ENCODE results near the gene RPS15A.

RPS15A gene

DNA sequence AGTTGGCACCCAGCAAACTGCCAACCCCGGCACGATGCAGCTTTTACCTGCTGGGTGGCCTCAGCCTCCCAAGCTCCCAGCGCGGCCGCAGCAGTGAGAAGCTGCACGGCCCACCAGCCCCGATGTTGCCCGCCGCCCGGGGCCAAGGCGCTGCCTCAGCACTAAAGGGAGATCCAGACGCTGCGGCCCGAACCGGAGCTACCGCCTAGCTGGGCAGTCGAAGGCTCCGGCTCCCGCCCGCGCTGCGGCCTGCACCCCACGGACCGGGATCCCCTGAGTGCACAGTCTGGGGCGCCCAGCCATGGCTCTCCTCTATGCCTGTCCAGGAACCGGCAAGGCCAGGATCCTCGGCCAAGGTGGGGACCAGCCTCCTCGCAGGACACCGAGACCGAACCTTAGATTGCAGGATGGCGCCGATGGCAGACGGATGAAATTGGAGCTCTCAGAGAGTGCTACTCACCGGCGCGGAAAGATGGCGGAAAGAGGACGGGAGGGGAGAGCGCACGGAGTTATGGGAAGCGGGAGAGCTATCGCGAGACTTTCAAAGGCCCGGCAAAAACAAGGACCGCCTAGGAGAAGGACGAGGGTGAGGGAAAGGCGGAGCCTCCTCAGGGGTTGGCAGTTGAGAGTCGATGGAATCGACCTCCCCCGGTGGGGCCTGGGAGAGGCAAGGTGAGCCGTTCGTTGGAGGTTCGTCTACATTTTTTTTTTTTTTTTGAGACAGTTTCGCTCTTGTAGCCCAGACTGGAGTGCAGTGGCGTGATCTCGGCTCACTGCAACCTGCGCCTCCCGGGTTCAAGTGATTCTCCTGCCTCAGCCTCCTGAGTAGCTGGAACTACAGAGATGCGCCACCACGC is at the start of gene RPS15A:
RPS15A (minus strand) TSS at position 485 of the 857 bp plus-strand sequence. CDS start 1,221 bp downstream, outside the sequence.
- DNase-seq: peak; percentile 96

DNA sequence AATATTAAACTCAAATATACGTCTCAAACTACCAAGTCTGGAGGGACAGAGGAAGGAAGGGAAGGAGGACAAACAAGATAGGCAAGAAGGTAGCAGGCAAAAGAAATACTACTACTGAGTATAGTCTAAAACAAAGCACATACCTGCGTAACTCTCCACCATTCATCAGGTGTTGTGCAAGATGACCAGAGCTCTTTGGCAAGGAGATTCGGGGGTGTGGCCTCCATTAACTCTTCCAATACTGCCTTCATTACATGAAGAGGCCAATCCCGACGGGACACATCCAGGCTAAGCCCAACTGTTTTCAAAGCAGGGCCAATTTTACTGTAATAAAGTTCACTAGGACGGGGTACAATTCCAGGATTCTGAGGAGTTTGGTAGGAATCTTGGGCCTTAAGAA is 49.4 kb upstream of the RPS15A start:
- no peak for DNase-seq

DNA sequence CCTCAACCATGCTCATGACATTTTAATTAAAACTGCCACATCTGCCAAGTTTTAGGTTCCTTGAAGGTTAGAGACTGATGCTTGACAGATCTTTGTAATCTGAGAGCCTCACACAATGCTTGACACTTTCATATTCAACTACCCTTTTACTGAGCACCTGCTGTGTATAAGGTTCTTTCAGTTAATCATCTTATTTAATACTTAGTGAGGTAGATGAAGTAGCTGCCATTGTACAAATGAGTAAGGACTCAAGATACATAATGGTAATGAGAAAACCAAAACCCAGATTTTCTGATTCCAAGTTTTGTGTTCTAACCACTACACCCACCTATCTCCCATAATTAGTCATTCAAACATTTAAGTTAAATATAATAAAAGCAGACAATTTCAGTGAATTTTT is 46.6 kb upstream of the RPS15A start:
- no peak for DNase-seq

DNA sequence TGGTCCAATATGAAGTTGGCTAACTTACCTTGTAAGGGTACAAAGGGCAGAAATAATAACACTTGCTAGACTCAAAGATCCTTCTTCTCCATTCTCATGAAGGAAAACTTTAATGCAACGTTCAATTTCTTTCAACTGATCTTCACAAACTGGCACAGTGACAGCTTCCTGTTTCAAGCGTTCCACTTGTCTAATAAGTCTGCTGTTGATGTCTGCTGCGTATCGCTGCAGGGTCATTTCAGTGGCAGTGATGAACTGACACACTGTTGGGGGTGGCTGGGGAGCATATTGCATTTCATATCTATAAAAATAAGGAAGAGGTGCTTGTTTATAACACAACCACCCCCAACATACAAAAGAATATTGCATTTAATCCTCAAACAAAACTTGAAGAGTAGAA is 44.7 kb upstream of the RPS15A start:
- no peak for DNase-seq

DNA sequence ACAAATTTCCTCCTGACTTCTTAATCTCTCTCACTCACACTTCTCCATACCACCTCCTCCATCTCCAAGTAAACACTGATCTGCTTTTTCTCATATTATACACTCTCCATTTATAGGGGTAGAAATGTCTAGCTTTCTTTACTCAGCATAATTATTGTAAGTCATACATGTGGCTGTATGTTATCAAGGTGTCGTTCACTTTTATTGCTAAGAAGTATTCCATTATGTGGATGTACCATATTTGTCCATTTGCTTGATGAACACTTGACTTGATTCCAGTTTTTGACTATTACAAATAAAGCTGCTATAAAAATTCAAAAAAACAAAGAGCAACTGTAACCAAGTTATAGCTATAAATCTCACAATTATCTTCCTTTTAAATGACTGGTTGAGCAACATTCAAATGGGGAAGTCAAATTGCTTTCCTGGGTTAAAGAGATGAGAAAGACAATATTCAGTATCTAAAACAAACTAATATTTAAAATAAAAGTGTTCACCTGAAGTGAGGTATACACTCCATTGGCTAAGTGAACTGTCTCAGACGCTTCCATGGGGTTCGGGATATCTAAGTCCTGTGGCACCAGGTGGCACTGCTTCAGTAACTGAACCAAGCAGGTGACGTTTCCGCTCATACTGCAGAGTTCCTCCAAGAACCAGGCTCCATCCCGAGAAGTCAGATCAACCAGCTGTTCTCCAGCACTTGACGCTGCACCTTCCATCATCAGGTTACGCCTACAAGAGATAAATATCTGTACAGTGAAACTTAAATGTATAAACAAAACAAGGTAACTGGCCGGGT is 43.8 kb upstream of the RPS15A start:
- DNase-seq: no peak

DNA sequence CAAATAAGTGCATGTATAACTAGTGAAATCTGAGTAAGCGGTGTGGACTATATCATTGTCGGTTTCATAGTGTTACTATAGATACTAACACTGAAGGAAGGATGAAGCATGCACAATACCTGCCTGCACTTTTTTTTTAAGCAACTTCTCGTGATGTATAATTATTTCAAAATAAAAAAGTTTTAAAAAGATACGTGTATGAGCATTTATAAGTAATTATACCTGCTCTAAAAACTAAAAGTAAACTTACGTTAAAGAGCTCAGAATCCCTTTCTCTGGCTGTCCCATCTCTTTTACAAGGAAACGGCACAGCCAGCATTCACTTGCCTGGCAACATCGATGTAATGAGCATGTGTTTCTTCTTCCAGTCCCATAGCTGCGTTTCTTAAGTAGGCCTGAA is 42.5 kb upstream of the RPS15A start:
- no peak for DNase-seq

DNA sequence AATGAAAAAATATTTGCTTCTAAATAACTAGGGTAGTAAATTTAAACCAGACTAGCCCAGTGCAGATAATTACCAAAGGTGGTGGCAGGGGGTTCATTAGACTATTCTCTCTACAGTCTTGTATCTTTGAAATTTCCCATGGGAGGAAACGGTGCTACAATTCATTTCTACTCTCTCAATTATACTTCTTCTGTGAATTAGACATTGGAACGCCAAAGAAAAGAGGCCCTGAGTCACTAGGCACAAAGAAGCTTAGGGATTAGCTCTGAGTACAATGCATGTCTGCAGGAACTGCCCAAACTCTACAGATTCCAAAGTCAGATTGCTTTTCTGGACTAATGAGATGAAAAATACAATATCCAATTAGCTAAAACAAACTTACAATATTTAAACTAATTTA is 41.9 kb upstream of the RPS15A start:
- DNase-seq: no peak

DNA sequence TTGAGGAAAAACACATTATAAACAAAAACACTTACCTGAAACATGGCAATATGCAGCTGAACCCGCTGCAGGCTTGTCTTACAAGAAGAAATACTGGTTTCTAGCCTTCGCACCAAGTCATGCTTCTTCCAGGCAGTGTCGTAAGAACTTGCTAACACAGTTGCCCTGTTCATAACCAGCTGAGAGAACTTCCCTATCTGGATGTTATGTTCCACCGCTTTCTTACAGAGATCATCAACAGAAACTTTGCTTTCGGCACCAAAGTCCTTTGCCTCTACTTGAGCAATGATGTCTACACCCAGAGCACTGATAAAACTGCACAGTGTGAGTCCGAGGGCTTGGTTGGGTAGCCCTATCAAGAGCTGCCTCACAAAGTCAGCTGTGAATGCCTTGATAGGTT is 39.1 kb upstream of the RPS15A start:
- no peak for DNase-seq

DNA sequence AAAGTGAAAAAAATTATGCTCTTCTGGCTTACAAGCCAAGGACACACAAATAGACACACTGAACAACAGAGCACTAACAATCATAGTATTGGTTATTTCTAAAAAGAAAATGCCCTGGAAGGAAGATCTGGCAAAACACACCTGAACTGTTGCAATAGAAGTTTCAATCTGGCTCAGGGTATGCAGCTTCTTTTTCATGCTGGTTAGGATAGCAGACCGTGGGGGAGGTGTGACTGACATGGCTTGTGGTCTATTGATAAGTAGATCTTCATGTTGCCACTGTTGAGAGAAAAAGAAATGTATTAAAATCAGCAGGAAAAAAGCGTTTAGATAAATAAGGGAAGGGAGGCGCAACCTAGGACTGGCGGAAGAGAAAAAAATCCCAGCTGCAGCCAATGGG is 37.8 kb upstream of the RPS15A start:
- DNase-seq: no peak

DNA sequence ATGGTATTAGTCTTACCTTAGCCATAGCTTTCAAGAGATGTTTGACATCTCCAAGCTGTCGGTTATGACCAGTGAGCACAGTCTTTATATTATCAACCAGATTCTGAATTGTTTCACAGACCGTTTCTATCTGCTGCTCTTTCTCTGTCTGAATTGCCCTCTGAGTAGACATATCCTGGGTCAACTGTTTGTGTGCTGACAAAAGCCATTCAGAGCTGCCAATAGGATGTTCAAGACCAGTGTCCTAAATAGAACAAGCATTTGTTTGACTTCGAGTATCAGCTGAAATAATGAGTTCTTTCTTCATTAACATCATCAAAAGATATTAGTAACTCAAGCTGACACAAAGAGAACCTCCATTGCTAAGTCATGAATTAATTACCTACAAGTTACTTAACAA is 26.2 kb upstream of the RPS15A start:
- no peak for DNase-seq

DNA sequence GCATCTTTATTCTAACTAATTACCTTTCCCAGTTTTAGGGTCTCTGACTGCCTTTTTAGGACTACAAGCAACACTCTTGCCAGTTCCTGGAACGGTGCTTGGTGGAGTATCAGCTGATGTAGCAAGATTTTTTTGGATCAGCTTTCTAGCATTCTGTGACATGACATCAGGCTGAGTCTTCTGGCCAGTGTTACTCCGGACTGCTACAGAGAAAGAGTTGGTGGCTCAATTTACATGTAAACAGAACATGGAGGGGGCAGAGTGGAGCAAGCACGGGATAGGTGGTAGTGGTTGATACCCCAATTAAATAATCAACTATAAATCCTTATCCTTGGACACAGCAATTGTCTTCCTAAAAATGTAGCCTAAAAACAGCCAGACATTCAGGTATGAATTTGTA is 21.8 kb upstream of the RPS15A start:
- no peak for DNase-seq

DNA sequence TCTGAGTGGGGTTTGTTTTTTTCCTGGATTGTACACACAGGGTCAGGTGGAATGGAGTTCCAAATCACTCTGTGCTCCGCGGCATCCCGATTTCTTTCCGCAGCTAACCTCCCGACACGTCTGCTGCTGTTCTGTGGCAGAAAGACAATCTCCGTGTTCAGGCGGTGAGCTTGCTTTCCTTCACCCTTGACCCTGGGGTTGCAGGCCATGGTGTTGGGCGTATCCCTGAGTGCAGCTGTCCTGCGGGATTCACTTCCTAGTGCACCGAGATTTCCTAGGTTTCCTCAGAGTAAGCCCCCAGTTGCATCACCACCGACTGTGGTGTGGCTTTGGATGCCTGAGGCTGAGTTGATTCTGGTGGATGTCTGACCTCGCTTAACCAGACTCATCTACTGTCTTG is 19.0 kb upstream of the RPS15A start:
- no peak for DNase-seq

DNA sequence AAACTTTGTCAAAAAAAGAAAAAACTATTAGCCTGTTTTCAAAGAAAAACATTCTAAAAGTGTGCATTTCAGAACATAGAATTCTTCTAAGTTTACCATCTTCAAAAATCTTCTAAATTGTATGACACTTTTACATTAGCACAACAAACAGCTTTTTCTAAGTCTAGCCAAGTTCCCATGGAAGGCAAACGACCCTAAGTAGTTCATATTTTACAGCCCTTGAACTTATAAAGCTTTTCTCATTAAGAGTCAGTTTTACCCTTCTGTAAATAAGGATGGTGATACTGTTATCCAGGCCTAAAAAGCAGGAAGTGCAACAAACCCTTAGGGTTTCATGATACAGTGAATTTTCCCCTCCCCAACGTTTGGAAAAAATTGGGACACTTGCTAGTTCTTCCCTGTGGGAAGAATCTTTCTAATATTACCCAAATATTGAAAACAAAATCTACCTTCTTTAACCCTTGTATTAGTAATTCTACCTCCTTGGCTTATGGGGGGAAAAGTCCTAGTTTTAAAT is 15.2 kb upstream of the RPS15A start:
- no peak for DNase-seq

DNA sequence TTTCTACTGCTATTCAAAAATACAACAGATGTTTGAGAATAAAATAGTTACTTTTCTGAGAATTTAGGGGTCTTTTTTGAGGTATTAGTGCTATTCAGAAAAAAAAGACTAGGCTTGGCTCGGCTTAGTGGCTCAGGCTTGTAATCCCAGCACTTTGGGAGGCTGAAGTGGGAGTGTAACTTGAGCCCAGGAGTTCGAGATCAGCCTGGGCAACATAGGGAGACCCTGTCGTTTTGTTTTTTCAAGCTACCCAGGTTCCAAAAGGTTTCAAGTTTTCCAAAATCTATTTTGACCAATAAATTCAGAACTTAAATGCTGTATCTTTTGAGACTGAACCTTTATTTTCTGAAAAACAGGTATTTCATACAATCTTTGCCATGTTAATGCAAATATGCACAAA is 14.4 kb upstream of the RPS15A start:
- DNase-seq: no peak

DNA sequence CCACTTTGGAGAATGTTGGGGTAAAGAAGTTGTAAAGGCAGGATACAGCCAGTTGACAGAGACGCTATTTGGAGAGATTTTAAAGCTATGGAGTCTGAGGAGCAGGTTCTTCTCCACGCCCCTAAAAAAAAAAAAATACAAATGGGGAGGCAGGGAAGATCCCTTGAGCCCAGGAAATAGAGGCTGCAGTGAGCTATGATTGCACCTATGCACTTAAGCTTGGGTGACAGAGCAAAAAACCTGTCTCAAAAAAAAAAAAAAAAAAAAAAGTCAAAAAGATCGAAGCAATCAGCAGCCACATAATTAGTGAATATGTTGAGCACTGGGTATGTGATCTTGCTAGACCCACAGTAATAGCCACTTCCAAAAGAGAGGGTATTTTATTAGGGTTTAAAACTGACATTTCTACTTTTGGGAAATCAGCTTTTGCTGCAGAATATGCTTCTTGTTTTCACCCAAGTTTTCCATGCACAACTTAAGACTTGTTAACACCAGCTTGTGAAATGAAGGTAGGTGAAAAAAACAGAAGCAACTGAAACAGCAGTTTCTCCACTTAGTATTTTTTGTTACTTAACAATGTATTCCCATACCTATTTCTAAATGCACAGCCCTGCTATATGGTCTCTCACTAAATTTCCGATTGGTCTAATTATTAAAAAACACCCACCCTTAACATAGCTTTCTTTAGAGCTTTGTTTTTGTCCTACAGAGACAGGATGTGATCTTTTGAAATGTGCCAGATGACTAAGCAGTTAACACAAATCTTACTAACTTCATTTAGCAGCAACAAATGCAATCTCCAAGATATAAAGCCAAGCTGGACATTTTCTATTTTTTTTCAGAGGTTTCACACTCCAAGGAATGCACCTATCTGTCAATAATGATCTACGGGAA is 13.7 kb upstream of the RPS15A start:
- no peak for DNase-seq

DNA sequence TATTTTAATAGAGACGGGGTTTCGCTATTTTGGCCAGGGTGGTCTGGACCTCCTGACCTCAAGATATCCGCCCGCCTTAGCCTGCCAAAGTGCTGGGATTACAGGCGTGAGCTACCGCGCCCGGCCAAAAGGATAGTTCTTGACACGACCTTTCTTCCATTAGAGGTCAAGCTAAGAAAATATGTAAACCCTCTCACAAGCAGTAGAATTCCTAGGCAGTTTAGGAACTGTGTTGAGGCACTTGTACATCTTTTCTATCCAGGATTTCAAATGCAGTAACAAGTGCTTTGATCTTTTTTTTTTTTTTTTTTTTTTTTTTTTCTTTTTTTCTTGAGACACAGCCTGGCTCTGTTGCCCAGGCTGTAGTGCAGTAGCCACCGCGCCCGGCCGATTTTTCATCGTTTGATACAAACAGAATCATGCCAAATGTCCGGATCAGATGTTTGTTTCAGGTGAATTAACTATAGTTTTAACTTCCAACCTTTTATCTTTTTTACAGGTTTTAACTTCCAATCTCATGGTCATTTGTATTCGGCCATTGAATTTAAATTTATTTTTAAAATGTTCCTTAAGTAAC is 12.7 kb upstream of the RPS15A start:
- DNase-seq: no peak

DNA sequence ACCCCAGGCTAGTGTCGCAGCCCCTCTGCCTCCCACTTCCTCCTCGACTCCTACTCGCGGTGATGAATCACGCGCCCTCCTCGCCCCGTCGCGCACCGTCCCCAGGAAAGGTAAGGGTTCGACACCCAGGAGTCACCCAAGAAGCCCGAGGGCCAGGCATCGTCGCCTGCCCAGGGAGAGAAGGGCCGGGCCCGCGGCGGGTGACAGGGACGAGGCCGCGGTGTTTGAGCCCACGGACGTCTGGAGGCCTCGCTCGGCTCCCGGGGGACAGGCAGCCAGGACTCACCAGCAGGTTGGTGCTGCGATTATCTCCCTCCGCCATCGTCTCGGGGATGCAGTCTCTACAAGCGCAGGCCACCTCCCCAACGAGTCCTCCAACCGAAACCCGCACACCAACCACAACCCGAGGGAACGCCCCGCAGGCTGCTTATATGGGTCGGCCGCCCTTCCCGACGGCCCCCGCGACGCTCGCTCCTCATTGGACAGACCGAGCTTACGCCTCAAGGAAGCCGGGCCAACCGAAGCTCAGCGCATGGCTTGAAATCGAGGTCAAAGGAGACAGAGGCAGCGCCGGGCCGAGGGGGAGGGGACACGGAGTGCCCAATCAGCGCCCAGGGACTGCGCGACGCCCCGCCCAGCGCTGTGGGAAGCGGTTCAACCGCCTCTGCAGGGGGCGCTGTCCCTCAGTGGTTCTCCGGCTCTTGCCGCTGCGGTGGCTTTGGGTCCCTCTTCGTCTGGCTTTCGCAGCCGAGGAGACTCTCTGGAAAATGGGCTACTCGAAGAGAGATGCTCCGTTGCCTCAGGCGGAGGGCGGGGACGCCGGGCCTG is 11.2 kb upstream of the RPS15A start, which contains the start of gene ARL6IP1:
ARL6IP1 (minus strand) TSS at position 405 of the 828 bp plus-strand sequence; CDS start at position 322, 83 bp downstream.
- DNase-seq: peak; percentile 99

DNA sequence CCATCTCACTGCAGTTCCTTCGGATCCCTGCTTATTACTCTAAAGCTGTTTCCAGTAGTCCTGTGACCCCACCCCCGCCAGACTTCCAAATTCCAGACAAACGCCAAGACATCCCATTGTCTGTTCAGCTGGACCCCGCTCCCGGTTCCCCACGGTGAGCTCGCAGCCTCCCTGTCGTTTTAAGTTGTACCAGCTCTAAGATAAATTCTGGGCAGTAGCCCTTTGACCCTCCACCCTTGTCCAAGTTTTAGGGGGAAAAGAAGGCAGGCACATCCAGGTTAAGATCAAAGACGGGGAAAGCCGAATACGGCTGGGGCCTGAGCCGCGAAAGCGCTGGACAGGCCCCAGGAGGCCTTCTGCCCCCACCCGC is 10.6 kb upstream of the RPS15A start:
- no peak for DNase-seq

DNA sequence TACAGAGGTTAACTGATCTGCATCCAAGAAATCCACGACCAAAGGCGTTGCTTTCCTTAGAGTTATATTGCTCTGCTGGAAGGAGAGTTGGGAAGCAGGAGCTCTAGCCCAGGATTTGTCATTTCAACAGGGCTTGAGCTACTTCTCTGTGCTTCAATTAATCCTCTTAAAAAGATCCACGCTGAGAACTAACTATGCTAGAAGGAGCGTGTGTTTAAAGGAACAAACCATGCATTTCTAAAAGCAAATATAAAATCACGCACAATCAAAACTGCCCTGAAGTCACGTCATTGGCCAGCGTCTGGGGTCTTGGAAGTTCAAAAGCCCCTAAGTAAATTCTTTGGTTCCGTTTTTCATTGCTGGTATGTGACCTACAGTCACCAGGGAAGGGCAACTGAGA is 10.2 kb upstream of the RPS15A start:
- DNase-seq: no peak

DNA sequence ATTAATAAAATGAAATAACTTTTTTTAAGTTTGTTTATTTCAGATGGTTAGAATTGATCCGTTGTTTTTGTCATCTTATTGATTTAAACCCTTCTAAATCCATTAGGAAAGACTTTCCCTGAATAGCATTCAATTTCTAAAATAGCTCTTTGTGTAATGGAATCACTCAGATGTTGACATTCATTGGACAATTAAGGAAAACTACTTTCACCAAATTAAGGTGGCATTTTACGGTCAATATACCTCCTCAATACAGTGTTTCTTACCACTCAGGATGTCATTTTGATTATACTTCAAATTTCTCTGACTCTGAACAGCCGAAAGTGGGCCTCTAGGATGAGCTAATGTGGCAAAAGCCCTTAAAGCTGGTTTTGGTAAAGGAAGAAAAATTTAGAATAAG is 9.4 kb upstream of the RPS15A start:
- DNase-seq: no peak

DNA sequence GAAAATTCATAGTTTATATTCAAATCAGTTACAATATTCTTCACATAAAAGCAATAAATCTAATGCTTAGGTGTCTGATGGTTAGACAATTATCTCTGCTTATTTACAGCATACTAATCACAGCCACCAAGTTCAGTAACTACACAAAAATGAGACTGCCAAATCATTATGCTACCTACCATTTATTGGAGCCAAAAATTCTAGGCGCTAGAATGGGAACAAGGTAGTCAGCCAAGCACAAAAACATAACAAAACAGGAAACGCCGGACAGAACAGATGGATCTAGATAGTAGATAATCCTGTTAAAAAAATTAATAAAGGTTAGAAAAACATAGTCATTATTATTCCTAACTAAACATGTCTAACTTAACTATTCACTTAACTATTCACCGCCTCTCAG is 7.6 kb upstream of the RPS15A start:
- DNase-seq: no peak

DNA sequence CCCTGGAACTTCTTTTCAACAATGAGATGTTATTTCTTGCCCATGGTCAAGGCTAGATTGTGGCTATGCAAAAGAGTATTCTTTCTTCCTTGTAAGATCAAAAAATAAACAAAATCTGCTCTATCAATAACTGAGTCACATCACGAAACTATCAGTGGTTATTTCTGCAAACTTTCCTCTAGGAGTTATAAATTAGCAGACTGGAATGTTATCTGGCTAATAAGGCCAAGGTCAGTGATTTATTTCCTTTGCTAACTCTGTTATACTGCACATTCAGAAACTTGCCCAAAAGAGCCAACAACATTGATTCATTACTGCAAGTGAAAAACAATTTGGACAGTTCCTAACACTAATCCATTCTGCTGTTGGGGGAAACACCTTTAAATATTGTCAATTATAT is 6.2 kb upstream of the RPS15A start:
- no peak for DNase-seq

Data from CD4-positive, alpha-beta T cell treated with Interleukin-21 for 1 hour (primary cell).